HG03342 (cell line): ENCODE data around the gene GPR158.

Experiments used
- ATAC-seq: cut with Tn5 transposase; IDR thresholded peaks from one replicate; pipeline ENCODE4 v1.9.1; 2021; ENCODE audit warnings: mild to moderate bottlenecking, moderate library complexity; ENCODE audit not compliant: unreplicated experiment

GPR158 gene

DNA sequence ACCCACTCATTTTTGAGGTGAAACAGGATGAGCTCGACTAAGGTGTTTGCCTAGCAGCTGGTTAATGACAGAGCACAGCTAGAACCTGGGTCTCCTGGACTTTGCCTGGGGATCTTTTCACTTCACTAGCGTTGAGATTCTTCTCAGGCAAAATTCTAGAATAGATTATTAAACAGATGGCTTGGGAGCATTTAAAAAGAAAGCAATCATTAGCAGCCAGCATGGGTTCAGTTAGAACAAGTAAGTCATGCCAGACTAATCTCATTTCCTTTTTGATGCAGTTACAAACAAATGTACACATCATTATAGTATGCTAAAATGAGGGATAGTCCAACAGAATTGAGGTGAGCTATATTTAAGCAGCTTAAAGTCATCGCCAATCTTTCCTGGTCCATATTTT lies 467.9 kb downstream of the GPR158 start:
- ATAC-seq, result no peak

DNA sequence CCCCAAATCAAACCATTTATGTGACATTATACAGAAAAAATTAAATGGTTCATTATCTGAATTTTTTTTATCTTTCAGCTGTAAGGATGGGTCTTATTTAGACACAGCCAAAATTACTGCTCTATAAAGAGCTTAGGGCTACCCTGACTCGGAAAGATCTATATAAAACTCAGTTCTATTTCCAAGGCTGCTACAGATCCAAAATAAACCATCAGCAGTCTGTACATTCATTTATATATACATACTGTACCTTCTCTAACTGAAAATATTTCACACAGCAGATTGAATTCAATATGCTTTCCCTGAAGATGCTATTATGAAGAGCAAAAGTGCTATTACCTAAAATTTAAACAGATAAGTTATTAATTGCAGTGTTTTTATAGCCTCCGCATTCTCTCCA lies 471.6 kb downstream of the GPR158 start:
- no peak for ATAC-seq

DNA sequence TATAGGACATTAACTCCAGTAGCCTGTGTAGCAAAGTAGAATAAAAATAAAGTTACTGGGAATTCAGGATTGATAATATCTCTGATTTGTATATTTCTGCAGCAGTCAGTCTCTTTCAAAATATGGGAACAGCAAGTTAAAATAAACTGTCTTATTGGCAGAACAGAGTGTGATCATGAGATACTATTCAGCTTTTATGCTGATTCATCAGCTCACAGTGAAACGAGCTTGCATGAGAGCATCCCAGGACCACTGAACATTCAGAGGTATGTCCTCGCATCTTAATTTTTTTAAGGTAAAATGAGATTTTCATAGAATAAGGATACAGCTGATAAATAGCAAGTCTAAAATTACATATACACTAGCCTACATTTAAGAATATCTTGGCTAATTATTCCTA lies 476.7 kb downstream of the GPR158 start:
- no peak for ATAC-seq
